Tongue (tissue), 2 donors: ENCODE measurements around the gene RTN4R. TPM values are rescaled to one million over a fixed set of nuclear protein-coding genes. Genes with fewer than 3 reads are reported as not detected.
"Not testable (repeated sequence)": the region's sequence is repeated elsewhere in the genome, so short reads cannot be mapped to it uniquely, and the experiment has no call there.

Experiments
- DNase-seq: peaks from one replicate; pipeline ENCODE4 v3.0.0-alpha.2; 2015
- total RNA-seq: library from RNA; depleted of rRNA; stranded (reverse); fragments of >200 nt; gene quantifications from one replicate; pipeline ENCODE4 v1.2.3, GENCODE V29; 2014

RTN4R gene
- total RNA-seq, 1 donor from 2014 or later, result 7.1 TPM

GRCh38 chr22:20271114-20271994 is 3.2 kb upstream of the RTN4R start:
- no peak for DNase-seq

GRCh38 chr22:20270190-20271113 is 2.3 kb upstream of the RTN4R start:
- not testable (repeated sequence) for DNase-seq

GRCh38 chr22:20269673-20270072 is 1.6 kb upstream of the RTN4R start:
- DNase-seq, result not testable (repeated sequence)

GRCh38 chr22:20269201-20269600 is 1.1 kb upstream of the RTN4R start:
- DNase-seq, result not testable (repeated sequence)

GRCh38 chr22:20267441-20268278 is 458 bp downstream of the RTN4R start:
- no peak for DNase-seq

GRCh38 chr22:20266667-20267440 is 1.3 kb downstream of the RTN4R start:
- not testable (repeated sequence) for DNase-seq

- not testable (repeated sequence) for DNase-seq
Measured at GRCh38 chr22:20265772-20266666, 2.1 kb downstream of the RTN4R start.

GRCh38 chr22:20264614-20265452 is 3.3 kb downstream of the RTN4R start:
- peak; percentile 73 for DNase-seq

GRCh38 chr22:20263404-20264281 is 4.5 kb downstream of the RTN4R start:
- DNase-seq, result not testable (repeated sequence)

GRCh38 chr22:20262582-20263147 is 5.5 kb downstream of the RTN4R start:
- no peak for DNase-seq

GRCh38 chr22:20261848-20262581 is 6.1 kb downstream of the RTN4R start:
- DNase-seq, result no peak

- DNase-seq, result no peak
Measured at GRCh38 chr22:20260071-20260765, 7.9 kb downstream of the RTN4R start.

GRCh38 chr22:20259327-20259688 is 8.8 kb downstream of the RTN4R start:
- DNase-seq, result no peak

- DNase-seq, result no peak
Measured at GRCh38 chr22:20258584-20259326, 9.4 kb downstream of the RTN4R start.

- no peak for DNase-seq
Measured at GRCh38 chr22:20258021-20258299, 10.2 kb downstream of the RTN4R start.
